Kidney glomerular epithelial cell (primary cell): ENCODE measurements around the gene TMEM127.
A peak's percentile ranks its signal among the peaks of the same experiment; 100 is the strongest.
"Not testable (repeated sequence)": the region's sequence is repeated elsewhere in the genome, so short reads cannot be mapped to it uniquely, and the experiment has no call there.

Experiments used
- DNase-seq: peaks from one replicate; lab custom pipeline; 2025; lab: John Stamatoyannopoulos, UW

Gene TMEM127

DNA sequence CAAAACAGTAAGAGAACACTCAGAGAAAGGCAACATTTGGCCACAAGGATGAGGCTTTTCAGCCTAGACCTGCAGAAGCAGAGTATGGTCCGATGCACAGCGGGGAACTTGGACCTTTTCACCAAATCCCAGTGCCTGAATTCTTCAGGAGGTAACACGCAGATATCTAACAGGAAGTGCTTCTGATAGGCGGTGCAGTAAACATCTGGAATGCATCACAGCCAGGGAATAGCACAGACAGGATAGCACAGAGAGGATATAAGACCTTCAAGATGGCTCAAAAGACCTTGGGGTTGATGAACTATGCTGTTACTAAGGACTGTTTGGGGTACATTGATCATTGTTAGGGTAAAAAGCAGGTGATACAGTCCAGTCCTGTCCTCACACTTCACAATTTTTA is 1.7 kb downstream of the TMEM127 start:
- DNase-seq, result no peak

GRCh38 chr2:96262306-96262705 is 3.5 kb downstream of the TMEM127 start:
- no peak for DNase-seq

DNA sequence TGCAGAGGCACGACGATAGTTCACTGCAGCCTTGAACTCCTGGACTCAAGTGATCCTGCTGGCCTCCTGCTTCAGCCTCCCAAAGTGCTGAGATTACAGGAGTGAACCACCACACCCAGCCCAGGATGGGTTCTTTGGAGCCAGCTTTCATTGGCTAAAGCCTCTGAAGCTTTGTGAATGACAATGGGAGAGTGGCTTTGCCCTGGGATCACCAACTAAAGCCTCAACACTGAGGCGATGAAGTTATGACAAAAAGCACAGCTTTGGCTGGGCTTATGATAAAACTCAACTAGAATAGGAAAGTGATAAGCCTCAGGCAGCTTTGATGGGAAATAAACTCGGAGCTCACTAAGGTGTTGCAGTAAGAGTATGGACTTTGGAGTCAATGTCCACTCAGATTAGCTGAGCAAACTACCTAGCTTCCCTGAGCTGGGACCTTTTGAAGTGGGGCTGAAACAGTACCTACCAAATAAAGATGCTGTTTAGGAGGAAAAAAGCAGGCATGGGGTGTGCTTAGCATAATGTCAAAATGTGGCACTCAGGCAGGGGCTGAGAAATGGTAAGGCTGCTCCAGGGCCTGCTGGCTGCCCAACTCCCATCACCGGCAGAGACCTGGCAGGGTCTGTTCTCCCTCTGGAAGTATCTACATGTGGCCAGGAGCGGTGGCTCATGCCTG is 4.3 kb downstream of the TMEM127 start:
- no peak for DNase-seq

- DNase-seq, result peak; percentile 77
Observed at GRCh38 chr2:96260387-96261260, 5.2 kb downstream of the TMEM127 start.

DNA sequence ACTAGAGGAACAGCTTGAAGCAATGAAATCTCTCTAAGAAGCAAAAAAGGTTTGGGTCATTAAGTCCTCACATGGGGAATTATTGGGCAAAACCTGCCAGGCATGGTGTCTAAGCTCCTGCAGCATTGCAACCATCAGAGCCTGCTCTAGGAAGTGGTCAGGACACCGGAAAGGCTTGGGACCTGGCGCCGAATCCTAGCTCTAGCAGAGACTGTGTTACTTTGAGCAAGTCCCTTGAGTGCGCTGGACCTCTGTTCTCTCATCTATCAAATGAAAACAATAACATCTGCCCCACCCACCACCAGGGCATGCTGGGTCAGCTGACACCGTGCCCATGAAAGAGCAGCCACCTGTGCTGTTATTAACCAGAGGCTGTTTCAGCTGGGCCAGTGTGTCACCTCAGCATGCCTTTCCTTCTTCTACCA is 6.3 kb downstream of the TMEM127 start:
- DNase-seq, result no peak

- no peak for DNase-seq
Observed at GRCh38 chr2:96258166-96259022, 7.4 kb downstream of the TMEM127 start.

DNA sequence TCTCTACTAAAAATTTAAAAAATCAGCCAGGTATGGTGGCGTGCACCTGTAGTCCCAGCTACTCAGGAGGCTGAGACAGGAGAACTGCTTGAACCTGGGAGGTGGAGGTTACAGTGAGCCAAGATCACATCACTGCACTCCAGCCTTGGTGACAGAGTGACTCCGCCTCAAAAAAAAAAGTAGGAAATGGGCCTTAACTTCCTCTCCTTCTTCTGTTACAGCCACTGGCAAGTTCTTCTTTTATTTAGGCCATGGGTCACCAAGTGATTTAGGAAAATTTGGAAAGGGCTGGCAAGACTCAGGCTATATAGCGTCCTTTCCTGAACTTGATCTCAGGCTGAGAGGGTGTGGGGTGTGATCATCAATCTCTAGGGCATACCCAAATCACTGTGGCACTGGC is 8.1 kb downstream of the TMEM127 start:
- DNase-seq, result not testable (repeated sequence)

DNA sequence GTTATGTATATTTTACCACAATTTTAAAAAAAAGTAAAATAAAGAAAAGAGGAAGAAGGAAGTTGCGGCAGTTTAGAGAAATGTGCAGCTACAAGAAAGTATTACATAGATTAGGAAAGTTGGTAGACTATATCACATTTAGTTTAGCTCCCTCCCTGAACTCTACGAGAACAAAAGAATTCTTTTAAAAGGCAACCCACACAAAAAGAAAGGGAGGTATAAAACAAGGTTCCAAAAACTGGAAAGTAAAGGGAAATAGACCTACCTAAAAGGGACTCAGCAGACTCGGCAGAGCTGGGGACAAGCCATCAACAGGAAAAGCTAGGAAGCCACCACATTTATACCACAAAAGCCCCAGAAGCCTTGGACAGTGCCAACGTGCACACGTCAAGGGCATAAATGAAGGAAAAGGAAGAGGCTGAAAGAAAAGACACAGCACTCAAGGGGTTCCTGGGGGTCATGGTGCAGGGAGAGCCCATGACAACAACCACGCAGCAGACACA is 9.1 kb downstream of the TMEM127 start:
- no peak for DNase-seq

DNA sequence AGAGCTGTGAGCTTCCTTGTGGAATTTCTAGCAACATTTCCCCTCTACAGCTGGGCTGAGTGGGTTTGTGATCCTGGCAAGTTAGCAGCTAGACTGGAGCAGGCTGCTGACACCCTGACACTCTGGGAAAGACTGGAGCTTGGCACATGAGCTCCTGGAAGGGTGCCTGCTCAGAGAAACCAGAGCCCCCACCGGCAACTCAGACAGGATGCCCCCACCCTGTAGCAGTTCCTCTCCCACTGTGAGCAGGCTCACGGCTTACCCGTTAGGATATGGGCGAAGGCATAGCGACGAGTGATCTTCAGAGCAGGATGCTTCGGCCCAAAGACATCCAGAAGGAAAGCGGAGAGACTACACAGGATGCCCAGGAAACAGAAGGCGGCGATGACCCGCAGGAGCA is 11.2 kb downstream of the TMEM127 start:
- no peak for DNase-seq

DNA sequence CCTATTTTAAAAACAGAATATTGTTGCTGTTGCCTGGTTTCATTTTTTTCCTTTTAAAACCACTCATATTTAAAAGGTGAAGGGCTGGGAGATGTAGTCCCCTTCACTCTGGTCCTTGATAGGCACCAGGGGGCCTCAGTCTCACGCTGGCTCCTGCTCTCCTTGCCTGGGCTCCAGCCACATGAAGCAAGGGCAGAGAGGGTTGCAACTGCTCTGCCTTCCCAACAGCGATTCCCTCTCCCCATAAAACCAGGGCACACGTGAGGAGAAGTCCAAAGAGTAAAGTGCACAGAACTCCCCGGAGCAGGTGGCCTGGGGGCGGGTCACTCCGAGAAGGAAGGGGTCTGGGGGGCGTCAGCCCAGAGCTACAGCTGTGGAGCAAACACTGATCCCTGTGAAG is 12.8 kb downstream of the TMEM127 start:
- no peak for DNase-seq

GRCh38 chr2:96252526-96252925 is 13.3 kb downstream of the TMEM127 start:
- DNase-seq, result no peak

GRCh38 chr2:96251721-96252292 is 14.0 kb downstream of the TMEM127 start:
- peak; percentile 93 for DNase-seq

GRCh38 chr2:96250188-96250587 is 15.6 kb downstream of the TMEM127 start:
- DNase-seq, result no peak

GRCh38 chr2:96249654-96250053 is 16.1 kb downstream of the TMEM127 start:
- DNase-seq, result no peak

DNA sequence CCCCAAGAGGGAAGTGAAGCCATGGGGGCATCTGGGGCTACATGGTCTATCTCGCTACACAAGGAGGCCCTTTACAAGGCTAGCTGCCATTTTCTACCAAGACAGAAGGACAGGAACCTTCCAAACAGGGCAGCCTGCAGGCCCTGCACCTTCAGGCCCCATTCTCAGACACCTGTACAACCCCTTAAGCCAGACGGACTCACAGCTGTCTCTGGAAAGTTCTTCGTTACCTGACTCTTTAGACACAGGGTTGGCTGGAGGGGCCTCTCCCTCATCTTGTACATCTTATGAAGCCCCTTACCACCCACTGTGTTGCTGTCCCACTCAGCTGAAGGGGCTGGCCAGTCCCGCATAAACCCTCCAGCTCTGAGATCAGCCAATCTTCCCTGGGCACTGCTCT is 17.2 kb downstream of the TMEM127 start:
- no peak for DNase-seq

DNA sequence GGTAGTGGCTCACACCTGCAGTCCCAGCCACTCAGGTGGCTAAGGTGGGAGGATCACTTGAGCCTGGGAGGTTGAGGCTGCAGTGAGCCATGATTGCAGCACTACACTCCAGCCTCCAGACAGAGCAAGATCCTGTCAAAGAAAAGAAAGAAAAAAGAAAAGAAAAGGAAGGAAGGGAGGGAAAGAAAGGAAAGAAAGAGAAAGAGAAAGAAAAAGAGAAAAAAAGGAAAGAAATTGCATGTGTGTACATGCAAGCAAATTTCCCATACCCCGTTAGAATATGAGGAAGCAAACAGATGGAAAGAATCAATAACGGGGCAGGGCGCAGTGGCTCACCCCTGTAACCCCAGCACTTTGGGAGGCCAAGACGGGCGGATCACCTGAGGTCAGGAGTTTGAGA is 17.9 kb downstream of the TMEM127 start:
- DNase-seq, result no peak

DNA sequence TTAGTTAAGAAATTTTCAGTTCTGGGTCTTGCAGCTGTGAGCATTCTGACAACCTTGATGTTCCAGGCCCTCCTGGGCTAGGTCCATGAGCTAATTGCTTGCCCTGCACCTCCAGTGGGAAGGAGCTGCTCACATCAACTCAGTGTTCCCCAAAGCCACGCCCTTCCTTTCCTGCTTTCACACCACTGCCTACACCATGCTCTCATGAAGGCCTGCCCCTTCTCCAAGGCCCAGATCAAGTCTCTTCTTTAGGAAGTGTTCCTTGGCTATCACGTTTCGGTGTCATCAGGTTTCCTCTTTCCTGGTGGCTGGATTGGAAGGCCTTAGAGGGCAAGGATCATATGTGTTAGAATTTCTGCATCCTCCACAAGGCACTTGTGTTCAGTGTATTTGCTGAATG is 18.8 kb downstream of the TMEM127 start:
- no peak for DNase-seq

DNA sequence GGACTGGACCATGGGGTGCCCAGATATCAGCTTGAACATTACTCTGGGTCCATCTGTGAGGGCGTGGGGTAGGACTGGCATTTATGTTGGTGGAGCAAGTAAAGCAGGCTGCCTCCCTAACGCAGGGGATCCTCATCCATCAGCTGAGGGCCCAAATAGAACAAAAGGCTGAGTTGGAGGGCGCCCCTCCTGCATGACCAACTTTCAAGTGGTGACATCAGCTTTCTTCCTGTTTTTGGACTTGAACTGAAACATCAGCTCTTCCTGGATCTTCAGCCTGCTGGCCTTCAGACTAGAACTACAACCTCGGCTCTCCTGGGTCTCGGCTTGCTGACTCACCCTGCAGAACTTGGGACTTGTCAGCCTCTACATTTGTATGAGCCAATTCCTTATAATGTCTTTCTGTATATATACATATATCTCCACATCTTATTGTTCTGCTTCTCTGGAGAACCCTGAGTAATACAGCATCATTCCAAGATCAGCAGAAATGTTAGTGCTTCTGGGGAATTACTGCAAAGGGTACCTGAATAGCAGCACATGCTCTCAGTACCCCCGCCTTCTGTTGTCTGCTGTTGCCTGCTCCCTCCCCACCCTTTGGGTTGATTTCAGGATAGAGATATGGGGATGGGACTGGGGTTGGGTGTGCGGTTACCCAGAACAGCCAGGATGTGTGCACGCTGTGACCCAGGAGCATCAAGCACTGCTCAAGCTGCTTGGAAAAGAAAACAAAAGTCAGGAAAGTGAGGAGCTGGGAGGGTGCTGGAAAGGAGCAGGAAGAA is 20.0 kb downstream of the TMEM127 start:
- no peak for DNase-seq

DNA sequence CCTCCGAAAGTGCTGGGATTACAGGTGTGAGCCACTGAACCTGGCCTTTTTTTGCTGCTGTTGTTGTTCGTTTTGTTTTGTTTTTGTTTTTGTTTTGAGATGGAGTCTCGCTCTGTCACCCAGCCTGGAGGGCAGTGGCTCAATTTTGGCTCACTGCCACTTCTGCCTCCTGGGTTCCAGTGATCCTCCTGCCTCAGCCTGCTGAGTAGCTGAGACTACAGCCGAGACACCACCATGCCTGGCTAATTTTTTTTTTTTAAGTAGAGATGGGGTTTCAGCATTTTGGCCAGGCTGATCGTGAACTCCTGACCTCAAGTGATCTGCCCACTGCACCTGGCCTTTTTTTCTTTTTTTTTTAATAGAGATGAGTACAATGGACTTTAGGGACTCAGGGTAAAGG is 22.0 kb downstream of the TMEM127 start:
- no peak for DNase-seq

DNA sequence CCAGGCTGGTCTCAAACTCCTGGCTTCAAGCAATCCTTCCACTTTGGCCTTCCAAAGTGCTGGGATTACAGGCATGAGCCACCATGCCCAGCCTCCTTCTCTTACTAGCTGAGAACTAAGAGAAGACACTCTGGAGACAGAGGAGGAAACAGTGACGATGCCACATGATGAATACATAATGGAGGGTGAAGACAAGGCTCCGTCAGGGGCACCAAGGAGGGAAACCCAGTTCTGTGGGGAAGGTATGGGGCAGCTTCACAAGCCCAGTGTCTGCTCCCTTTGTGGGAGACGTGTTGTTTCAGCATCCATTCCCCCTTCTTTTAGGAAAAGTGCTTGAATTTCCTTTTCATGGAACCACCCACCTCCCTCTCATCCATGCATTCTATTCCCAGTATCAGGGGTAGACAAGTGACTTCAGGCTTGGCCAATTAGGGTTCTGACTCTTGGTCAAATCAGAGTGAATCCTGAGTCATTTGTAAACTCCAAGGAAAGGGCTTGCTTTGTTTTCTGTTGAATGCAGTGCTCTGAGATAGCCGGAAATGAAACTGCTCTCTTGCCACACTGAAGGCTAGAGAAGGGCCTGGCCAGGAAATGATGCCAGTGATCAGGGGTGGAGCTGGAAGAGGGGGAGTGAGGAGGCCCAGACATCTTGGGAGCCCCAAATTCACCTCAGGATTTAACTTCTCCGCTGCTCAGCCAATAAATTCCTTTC is 23.7 kb downstream of the TMEM127 start:
- DNase-seq, result no peak

DNA sequence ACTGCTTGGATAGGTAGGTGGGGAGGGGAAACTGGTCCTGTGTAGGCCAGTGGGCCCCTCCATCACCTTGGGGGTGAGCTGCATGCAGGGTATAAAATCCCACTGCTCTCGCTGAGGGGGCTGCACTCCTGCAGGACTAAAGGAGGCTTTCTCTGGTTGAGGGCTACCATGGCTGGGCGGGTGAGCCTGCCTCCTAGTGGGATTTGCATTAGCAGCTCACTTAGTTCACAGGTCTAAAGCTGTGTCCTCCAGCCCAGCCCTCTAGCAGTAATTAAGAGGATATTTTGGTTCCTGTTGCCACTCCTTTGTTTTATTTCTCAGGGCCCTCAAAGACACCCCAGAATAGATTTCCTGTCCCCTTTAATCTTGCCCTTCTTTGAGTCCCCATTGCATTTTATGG is 24.6 kb downstream of the TMEM127 start:
- no peak for DNase-seq
